GM10248 (cell line): ENCODE data around the gene BOK.

Experiments used
- CTCF ChIA-PET: fragments of 300-600 bp; sonication (Branson Sonifier 250); formaldehyde crosslinking; extraction: SDS; loops from one replicate; lab custom pipeline; 2021; ENCODE audit warnings: antibody characterized with exemption; lab: Yijun Ruan, JAX
- POLR2A ChIA-PET: fragments of 350-650 bp; sonication (Branson Sonifier 250); formaldehyde crosslinking; extraction: SDS; loops from one replicate; lab custom pipeline; 2020; ENCODE audit warnings: antibody characterized with exemption; lab: Yijun Ruan, JAX
- DNase-seq: peaks from one replicate; pipeline ENCODE4 v3.0.0; 2012; ENCODE audit errors: extremely low spot score
- TF ChIP-seq, protein P1 (sequence below): IDR thresholded peaks from 2 replicates; pipeline ENCODE4 v1.5.1; 2012; ENCODE audit warnings: mild to moderate bottlenecking, low read depth; ENCODE audit errors: extremely low read depth, missing control alignments, control extremely low read depth

The BOK gene

DNA sequence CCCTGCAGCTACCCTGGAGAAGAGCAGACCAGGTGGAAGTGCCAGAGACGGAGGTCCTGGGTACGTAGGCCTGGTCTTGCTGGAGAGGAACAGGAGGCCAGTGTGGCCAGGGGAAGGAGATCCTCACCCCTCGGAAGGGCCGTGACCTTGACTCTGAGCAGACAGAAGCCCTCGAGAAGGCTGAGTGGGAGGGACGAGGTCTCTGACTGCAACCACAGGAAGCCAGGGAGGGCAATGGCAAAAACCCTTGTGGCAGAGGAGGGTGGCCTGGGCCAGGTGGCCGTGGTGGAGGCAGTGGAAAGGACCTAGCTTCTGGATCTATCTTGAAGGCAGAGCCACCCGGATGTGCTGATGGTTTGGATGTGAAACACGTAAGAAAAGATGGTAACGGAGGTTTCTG is 50.3 kb downstream of the BOK start:
- POLR2A ChIA-PET = no interaction called here
- DNase-seq = no peak
- CTCF ChIA-PET = interaction anchor here (2.6 kb wide), 1 partner anchor 10 kb away, joined by 12 read pairs; no protein-coding TSS in a partner anchor

DNA sequence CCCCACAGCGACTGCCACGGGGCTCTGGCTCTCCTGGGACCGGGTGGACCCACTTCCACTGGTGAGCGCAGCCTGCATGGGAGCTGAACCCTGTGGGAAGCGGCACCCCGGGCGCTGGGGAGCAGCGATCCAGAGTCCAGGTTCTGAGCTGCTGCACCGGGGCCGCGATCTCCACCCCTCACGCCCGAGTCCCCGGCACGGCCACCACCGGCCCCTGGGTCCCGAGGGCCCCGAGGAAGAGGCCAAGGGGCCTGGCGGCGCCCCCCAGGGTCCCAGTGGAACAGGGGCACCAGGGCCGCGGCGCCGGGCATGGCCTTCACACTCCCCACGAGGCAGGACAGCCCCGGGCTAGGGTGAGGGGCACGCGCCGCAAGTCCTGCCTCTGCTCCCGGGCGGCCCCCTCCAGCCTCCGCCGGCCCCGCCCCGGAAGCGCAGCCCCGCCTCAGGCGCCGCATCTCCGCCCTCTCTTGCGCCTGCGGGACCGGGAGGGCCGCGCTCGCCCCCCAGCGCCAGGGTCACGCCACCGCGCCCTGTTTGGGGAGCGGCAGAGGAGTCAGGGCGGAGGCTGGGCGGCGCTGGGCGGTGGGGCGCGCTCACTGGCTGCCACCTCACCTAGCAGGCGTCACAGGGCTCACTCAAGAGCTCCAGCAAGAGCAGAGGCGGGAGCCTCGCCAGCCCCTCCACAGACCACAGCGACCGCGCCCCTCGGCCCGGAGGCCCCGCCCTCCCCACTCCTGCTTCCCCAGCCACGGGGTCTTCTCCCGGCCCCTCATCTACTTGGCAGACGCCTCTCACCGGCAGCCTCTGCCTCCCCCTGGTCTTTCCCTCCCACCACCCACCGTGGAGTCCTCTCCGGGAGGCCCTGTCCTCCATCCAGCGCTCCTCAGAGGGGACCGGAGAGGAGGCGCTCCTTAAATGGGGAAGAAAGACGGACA is 51.6 kb downstream of the BOK start:
- POLR2A ChIA-PET = no interaction called here
- CTCF ChIA-PET = interaction anchor here (0.6 to 2.6 kb wide), 9 partner anchors 10 to 392 kb away, joined by 3 to 12 read pairs (median 3); no protein-coding TSS in a partner anchor
- TF ChIP-seq, protein P1, sequence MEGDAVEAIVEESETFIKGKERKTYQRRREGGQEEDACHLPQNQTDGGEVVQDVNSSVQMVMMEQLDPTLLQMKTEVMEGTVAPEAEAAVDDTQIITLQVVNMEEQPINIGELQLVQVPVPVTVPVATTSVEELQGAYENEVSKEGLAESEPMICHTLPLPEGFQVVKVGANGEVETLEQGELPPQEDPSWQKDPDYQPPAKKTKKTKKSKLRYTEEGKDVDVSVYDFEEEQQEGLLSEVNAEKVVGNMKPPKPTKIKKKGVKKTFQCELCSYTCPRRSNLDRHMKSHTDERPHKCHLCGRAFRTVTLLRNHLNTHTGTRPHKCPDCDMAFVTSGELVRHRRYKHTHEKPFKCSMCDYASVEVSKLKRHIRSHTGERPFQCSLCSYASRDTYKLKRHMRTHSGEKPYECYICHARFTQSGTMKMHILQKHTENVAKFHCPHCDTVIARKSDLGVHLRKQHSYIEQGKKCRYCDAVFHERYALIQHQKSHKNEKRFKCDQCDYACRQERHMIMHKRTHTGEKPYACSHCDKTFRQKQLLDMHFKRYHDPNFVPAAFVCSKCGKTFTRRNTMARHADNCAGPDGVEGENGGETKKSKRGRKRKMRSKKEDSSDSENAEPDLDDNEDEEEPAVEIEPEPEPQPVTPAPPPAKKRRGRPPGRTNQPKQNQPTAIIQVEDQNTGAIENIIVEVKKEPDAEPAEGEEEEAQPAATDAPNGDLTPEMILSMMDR = peak; percentile 91
- DNase-seq = peak; percentile 95

More for the DNA sequence above, 50.3 kb downstream of the BOK start:
- TF ChIP-seq, protein P1 = no peak

DNA sequence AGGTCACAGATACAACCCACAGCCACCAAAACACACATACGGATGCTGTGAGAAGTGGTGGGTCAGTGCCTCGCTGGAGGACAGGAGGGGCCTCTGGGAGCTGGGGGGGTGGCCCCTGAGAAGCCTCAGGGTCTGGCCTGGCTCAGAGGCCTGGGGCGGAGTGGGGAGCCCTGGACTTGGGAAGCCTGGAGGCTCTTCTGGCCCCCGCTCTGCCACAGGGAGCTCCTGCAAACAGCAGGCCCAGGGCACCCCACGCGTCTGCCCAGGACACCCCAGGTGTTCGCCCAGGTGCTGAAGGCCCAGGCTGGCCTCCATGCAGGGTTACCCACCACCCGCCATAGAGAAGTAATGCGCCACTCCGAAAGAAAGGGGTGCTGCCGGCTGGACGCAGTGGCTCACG is 52.5 kb downstream of the BOK start:
- TF ChIP-seq, protein P1 = no peak
- ChIA-PET POLR2A (no interaction called here), CTCF (interaction anchor here (0.9 to 1.3 kb wide), 4 partner anchors 20 to 392 kb away, joined by 3 to 4 read pairs (median 4); no protein-coding TSS in a partner anchor)
- DNase-seq = no peak

DNA sequence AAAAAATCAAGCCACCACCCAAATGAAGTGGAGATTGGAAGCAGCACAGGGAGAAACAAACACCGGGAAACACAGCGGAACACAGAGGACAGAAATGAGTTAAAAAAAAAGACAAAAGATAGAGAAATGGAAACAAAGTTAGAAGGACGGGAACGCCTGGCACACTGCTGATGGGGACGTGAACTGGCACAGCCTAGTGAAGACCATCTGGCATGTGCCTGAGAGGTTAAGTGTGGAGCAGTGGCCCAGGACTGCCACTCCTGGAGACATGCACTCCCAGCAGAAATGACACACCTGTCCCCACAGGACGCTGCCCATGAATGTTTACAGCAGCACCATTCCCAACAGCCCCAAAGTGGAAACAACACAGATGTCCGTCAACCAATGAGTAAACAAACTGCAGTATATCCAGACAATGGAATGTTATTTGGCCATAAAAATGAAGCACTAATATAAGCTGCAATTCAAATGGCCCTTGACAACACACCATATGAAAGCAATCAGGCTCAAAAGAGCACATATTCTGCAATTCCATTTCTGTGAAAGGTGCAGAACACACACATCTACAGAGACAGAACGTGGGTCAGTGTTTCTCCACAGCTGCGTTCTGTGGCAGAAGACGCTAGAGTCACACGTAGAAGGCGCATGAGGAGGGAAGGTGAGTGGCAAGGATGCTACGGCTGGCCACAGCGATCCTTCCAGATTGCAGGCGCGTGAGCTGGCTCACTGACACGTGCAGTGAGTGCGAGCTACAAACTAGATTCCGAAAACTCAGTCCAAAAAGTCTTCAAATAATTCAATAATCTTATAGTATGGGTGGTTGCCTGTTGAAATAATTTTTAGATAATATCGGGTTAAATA is 53.8 kb downstream of the BOK start:
- CTCF ChIA-PET = interaction anchor here (0.8 to 1.5 kb wide), 4 partner anchors 19 to 249 kb away, joined by 3 read pairs; no protein-coding TSS in a partner anchor
- POLR2A ChIA-PET = interaction anchor here (0.7 kb wide), 1 partner anchor 14 kb away, joined by 5 read pairs; no protein-coding TSS in a partner anchor
- no peak for DNase-seq
- TF ChIP-seq, protein P1 = no peak

GRCh38 chr2:241613017-241613780 is 54.7 kb downstream of the BOK start:
- ChIA-PET POLR2A (interaction anchor here (0.7 kb wide), 2 partner anchors 15 to 44 kb away, joined by 5 to 6 read pairs; no protein-coding TSS in a partner anchor), CTCF (interaction anchor here (0.8 to 1.5 kb wide), 4 partner anchors 19 to 250 kb away, joined by 3 read pairs; no protein-coding TSS in a partner anchor)
- no peak for DNase-seq
- TF ChIP-seq, protein P1 = no peak
